HG03064 (cell line): Measurements from ENCODE around the gene RAPSN.

Experiments
- ATAC-seq: cut with Tn5 transposase; IDR thresholded peaks from one replicate; pipeline ENCODE4 v1.9.1; 2021; ENCODE audit warnings: low read depth; ENCODE audit not compliant: unreplicated experiment

RAPSN gene

GRCh38 chr11:47448566-47449427 is at the start of gene RAPSN:
TSS of gene RAPSN (minus strand) at chr11:47449136. CDS start at chr11:47448964, 172 bp downstream.
- ATAC-seq, result no peak

GRCh38 chr11:47498149-47498548 is 49.2 kb upstream of the RAPSN start:
- no peak for ATAC-seq

- no peak for ATAC-seq
These were observed 47.9 kb upstream of the RAPSN start for GRCh38 chr11:47496808-47497207.

- ATAC-seq, result no peak
These were observed 46.9 kb upstream of the RAPSN start for GRCh38 chr11:47495856-47496217.

- ATAC-seq, result no peak
These were observed 46.3 kb upstream of the RAPSN start for GRCh38 chr11:47495011-47495855.

GRCh38 chr11:47489395-47489755 is 40.4 kb upstream of the RAPSN start:
- no peak for ATAC-seq

GRCh38 chr11:47488674-47489394 is 39.9 kb upstream of the RAPSN start:
- ATAC-seq, result no peak

GRCh38 chr11:47488111-47488510 is 39.2 kb upstream of the RAPSN start:
- no peak for ATAC-seq

GRCh38 chr11:47487421-47487820 is 38.5 kb upstream of the RAPSN start:
- ATAC-seq, result no peak

- no peak for ATAC-seq
These were observed 36.2 kb upstream of the RAPSN start for GRCh38 chr11:47485107-47485506.

- ATAC-seq, result no peak
These were observed 34.5 kb upstream of the RAPSN start for GRCh38 chr11:47483457-47483856.

- ATAC-seq, result no peak
These were observed 31.8 kb upstream of the RAPSN start for GRCh38 chr11:47480762-47481161.

GRCh38 chr11:47478651-47479329 is 29.9 kb upstream of the RAPSN start:
- no peak for ATAC-seq

GRCh38 chr11:47477753-47478152 is 28.8 kb upstream of the RAPSN start:
- no peak for ATAC-seq

- ATAC-seq, result no peak
These were observed 28.4 kb upstream of the RAPSN start for GRCh38 chr11:47477323-47477722.

- no peak for ATAC-seq
These were observed 21.7 kb upstream of the RAPSN start for GRCh38 chr11:47470671-47471070.

- ATAC-seq, result no peak
These were observed 20.6 kb upstream of the RAPSN start for GRCh38 chr11:47469361-47470179.

GRCh38 chr11:47468598-47469214 is 19.8 kb upstream of the RAPSN start:
- no peak for ATAC-seq

GRCh38 chr11:47467357-47467756 is 18.4 kb upstream of the RAPSN start:
- no peak for ATAC-seq
